HG03103 (cell line): Measurements from ENCODE around the gene HMGB2.
A peak's percentile ranks its signal among the peaks of the same experiment; 100 is the strongest.

Experiments
- ATAC-seq: cut with Tn5 transposase; IDR thresholded peaks from one replicate; pipeline ENCODE4 v1.9.1; 2021; ENCODE audit warnings: low read depth; ENCODE audit not compliant: unreplicated experiment

The HMGB2 gene

DNA sequence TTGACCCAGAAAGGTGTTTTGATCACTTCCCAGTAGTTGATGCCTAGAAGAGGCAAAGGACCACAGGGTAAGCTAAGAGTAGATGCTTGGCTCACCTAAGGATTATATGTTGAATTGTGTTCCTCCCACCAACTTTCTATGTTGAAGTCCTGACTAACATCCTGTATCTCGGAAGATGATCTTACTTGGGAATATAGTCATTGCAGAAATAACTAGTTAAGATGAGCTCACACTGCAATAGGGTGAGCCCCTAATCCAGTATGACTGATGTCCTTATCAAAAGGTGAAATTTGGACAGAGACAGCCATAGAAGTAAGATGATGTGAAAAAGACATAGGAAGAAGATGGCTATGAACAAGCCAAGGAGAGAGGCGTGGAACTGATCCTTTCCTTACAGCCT lies 3.3 kb upstream of the HMGB2 start:
- no peak for ATAC-seq

DNA sequence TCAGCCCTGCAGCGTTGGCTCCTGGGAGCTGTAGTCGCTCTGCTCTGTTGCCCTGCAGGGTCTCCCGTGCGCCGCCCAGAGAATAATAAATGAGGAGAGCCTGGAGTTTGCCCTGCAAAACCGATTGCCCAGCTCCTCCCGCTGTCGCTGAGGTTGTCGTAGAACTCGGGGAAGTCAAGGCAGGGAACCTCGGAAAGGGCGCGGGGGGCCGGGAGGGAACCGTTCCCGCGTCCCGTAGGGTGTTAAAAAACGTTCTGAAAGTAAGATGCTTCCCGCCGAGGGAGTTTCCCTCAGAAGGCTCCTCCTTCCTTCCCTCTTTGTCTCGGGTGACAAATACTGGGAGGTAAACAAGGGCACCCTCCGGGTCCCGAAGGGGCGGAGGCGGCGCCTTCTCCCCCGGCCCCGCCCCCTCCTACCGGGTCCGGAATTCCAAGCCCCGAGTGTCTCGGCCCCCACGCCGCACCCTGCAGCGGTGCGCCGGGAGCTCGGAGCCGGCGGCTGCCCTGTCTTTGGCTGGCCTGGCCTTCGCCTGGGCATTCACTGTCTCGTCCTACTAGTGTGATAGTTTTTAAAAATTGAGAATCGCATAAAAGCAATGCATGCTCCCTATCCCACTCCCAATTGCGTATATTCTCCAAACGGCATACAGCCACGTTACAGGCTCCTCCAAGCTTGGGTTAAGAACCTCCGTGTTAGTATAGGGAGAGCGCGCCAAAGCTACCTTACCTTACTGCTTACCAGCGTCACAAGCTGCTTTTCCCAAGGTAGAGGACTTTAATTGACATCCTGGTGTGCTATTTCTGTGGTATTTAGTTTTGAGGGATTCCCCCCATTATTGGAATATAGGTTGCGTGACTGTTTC lies 964 bp upstream of the HMGB2 start:
- ATAC-seq: peak; percentile 28

DNA sequence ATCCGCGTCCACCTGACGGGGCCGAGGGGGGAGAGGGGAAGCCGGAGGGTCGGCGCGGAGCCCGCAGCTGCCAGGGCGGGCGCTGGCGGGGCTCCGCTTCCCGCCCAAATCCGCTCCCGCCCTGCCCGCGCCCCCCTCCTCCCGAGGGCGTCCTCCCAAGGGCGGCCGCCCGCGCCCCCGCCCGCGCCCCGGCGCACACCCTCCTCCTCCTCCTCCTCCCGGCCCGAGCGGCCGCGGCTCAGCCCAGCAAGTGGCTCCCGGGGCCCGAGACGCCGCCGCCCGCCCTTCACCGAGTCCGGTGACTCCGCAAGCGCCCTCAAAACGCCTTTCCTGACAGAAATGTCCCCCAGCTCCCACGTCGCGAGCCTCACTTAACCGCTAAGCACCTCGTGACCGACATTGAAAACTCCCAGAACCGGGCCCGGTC lies 487 bp downstream of the HMGB2 start:
- ATAC-seq: peak; percentile 0

DNA sequence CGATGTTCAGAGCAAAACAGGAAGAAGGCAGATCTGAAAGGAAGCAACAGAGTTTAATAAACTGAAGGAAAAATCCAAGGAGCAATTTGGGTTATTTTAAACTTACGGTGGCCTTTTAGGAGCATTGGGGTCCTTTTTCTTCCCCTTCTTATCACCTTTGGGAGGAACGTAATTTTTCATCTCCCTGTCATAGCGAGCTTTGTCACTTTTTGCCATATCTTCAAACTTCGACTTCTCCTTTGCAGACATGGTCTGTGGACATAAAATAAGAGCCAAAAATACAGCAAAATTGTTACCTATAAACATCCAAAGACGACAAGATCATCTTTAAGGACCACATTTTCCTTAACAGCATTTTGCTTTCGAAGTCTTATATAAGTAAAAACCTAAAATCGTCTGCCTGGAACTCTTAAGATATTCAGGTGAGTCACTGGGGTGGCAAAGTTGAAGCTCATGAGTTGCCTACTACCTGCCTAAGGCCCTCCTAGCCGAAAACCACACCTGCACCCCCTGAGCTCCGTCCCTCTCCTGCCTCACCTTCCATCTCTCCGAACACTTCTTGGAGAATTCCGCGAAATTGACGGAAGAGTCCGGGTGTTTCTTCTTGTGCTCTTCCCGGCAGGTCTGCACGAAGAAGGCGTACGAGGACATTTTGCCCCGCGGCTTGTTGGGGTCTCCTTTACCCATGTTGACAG lies 1.0 kb downstream of the HMGB2 start:
- no peak for ATAC-seq

DNA sequence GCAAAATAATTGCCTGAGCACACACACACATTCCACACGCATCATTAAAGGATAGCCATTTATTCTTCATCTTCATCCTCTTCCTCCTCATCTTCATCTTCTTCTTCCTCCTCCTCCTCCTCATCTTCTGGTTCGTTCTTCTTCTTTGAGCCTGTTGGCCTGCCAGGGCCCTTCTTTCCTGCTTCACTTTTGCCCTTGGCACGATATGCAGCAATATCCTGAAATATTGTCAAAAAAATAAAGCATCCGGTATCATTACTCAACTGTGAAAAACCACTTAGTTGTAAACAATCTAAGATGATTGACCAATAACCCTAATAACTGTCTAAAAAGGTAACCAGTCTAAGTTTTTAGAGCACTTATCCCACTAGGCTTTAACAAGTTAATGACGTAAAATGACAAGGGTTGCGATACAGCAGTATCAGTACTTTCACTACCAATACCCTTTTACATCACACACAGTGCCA lies 2.1 kb downstream of the HMGB2 start:
- ATAC-seq: no peak

DNA sequence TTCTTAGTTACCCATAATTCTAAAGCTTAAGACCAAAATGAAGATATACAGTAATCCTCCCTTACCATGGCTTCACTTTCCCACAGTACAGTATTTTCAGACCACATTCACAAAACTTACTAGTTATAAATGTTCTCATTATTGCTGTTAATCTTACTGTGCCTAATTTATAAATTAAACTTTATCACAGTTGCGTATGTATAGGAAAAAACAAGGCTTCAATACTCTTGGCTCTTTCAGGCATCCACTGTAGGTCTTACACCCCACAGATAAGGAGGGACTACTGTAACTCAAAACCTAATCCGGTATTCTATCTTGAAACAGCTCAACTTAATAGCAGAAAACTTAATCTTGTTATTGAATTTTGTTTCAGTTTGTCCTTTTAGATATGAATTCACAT lies 3.6 kb downstream of the HMGB2 start:
- ATAC-seq: no peak

DNA sequence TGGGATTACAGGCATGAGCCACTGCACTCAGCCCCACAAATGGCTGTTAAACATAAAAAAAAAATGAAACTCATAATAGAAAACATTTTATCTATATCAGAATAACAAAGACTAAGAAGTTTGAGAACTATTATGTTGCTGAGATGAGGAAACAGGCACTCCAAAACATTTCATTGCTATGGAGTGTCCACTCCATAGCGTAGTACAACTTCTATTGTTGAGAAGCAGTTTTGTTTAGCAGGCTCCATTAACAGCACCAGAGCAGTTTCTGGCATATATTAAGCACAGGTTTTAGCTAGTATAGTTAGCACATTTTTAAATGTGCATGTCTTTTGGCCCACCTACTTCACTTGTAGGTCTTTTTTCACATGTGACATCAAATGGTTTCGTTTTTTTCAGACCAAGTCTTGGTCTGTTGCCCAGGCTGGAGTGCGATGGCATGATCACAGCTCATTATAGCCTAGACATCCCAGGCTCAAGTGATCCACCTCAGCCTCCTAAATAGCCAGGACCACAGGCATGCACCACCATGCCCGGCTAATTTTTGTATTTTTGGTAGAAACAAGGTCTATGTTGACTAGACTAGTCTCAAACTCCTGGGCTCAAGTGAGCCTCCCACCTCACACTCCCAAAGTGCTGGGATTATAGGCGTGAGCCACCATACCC lies 5.8 kb downstream of the HMGB2 start:
- ATAC-seq: no peak

DNA sequence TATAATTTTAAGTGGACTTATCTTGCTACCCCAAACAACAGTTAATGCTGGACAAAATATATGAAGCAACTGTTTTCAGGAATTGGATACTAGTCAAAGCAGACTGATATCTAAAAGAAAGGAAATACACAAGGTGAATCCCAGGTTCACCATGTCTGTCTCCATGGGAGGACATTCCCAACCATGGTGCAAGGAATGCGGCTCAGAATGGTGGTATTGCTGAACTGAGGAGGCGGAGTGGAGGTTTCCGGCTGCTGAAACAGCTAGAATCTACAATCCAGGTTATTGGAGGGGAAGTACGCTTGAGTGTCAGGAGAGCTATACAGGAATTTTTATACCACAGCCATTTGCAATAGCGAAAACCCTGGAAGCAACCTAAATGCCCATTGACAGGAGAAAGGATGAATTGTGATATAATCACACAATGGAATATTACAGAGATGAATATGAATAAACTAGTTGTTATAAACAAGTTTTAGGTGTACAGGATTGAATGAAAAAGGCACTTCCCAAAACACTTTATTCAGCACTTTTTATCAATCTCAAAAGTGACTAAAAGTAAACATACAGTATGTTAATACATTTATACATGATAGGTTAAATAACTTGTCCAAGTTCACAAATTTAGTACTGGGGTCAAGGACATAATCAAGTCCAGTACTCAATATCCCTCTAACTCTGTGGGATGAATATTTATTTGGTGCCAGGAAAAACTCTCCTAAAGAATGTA lies 9.0 kb downstream of the HMGB2 start:
- no peak for ATAC-seq

DNA sequence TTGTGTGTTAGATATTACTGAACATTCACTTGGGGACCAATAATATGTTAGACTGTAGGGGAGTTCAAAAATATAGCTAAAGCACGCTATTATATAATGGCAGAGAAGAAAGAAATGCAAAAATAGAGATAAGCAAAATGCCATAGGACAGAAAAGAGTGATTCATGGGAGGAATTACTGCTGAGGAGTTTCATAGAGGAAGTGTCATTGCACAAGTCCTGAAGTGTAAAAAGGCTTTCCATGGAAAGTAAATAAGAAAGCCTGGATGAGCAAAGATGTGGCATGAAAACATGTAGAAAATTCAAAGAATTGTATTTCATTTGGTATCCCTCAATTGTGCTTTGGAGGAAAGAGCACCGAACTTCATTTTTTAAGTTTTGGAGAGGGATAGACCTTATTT lies 14.5 kb downstream of the HMGB2 start:
- ATAC-seq: no peak

DNA sequence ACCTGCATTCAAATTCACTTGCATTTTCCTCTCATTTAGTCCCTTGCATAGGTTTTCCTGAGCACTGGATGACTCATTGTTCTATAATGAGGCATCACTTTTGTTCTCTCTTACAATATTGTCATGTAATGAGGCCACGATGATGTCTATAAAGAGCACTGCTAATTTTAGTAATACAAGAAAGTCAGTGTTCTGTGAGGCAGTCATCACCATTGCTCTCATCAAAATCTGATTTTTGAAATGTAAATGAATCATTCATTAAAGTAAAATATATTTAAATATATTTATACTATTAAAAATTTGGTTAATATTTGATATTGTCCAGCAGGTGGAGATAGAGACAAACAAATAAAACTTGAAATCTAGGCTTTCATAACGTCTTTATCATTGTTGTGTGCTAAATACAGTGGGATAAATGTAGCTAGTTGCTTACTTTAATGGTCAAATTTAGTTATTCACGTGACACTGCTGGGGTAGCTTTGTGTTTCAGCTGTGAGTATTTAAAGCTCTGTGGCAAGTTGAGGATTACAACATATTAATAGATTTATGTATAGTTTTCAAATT lies 15.4 kb downstream of the HMGB2 start:
- no peak for ATAC-seq

DNA sequence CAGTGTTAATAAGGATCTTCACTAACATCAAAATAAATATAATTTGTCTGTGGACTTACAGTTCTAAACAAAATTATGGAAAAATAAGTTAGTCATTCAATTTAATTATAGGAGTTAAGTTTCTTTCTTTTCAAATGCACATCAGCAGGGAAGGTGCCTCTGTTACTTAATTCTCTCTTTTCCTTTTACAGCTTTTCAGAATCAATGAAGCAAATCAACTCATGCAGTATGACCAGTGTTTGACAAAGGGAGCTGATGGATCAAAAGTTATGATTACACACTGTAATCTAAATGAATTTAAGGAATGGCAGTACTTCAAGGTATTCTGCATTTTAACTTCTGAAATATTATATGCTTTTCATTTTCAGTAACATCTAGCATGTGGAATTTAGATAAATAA lies 15.9 kb downstream of the HMGB2 start:
- no peak for ATAC-seq

DNA sequence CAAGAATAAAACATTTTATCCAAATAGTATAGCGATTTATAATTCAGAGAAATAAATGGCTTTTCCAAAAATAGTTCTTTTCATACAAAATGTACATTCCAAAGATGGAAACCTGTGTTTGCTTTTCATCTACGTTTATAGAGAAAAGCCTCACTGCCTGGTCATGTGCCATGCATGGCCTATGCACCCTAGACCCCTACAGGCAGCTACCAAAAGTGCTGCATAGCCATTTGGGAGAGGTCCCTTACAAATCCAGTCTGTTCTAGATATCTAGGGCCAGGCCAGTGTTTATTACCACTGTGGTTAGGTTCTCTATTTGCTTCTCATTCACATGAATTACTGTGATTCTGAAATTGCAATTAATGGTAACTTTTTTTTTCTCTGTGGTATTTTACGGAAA lies 17.2 kb downstream of the HMGB2 start:
- ATAC-seq: peak; percentile 52

DNA sequence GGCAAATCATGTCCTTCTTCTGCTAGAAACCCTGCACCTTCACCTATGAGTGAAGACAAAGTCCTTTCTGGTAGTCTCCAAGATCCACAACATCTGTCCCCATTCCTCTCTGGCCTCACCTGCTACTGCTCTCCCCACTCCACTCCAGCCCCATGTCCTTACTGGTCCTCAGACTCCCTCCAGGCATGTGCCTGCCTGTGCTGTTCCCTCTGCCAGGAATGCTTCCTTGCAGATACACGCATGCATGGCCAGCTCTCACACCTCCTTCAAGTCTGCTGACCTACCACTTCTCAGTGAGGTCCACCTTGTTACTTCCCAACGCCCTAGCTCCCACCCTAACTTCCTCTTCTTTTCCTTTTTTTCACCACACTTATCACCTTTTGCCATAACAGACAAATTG lies 18.1 kb downstream of the HMGB2 start:
- no peak for ATAC-seq

DNA sequence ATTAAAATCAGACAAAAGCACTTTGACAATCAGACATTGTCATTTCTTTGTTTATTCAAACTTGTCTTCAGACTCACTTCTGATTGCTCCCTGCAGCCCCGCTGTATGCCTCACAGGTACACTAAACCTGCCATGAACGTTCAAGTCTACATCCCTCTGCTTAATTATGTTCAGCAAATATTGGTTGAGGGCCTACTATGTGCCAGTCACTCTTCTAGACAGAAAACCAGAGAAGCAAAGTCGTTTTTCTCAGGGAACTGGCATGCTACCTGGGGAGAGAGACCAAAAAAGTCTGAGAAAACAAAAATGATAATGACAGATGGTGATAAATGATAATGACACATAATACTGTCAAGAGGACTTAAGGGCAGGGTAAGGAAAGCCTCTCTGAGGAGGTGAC lies 19.4 kb downstream of the HMGB2 start:
- ATAC-seq: no peak

DNA sequence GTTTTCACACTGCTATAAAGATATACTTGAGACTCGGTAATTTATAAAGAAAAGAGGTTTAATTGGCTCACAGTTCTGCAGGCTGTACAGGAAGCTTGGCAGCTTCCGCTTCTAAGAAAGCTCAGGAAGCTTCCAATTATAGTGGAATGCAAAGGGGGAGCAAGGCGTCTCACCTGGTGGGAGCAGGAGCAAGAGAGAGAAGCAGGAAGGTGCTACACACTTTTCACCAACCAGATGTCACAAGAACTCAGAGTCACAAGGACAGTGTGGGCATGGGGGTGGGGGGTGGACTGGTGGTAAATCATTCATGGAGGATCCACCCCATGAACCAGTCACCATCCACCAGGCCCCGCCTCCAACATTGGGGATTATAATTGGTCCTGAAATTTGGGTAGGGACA lies 22.8 kb downstream of the HMGB2 start:
- no peak for ATAC-seq

DNA sequence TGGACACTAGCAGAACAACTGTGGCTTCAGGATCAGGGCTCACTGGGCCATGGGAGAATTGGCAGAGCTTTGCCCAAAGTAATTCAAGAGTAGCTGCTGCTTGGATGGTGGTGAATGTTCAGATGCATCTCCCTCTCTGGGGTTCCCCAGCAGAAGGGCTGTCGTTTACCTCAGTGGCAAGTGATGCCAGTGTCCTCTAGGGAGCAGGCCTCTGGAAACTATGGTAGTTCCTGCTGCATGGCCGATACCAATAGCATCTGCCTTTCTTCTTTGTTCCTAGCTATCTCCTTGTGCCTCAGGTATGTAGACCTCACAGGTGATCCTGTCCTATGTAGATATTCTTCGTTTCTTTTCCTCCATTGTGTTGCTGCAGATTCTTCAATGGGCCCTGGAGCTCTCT lies 26.4 kb downstream of the HMGB2 start:
- no peak for ATAC-seq

DNA sequence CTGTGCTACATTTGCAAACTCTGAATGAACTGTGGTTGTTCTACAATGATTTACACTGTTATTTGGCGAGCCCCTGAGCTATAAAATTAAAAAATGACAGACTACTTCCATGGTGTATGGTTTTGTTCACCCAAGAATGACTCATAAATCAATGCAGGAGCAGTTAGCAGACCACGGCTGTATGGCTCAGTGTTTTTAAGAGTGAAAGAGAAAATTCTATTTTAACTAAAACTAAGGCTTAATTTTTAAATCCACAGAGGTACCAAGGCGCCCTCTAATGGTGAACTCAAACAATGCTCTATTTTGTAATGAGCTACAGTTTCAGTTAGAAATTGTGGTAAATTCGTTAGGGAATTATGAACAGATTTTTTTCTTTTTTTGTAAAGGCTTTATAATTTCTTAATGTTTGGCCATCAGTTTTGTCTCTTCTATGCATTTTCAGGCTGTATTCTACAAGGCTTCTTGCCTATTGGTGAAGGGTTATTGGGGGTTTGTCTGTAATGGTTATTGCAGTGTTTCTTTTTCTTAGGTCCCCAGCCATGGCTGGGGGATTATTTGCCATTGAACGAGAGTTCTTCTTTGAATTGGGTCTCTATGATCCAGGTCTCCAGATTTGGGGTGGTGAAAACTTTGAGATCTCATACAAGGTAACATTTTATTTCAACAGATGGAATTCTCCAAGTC lies 32.5 kb downstream of the HMGB2 start:
- ATAC-seq: no peak

DNA sequence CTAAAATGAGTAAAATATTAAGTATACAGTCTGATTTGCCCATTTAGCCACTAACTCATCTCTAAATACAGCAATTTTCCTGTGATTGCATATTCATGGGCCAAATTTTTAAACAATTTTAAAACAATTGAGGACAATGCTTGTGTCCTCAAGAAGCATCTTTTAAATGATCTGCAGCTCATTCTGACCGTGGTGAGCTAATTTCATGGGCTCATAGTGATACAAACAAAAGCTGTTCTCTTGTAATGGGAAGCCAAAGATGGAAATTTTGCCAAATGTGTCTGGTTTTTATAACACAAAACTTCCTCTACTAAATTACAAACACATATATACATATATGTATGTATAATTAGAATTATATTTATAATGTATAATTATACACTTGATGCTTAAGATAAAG lies 39.7 kb downstream of the HMGB2 start:
- ATAC-seq: no peak

DNA sequence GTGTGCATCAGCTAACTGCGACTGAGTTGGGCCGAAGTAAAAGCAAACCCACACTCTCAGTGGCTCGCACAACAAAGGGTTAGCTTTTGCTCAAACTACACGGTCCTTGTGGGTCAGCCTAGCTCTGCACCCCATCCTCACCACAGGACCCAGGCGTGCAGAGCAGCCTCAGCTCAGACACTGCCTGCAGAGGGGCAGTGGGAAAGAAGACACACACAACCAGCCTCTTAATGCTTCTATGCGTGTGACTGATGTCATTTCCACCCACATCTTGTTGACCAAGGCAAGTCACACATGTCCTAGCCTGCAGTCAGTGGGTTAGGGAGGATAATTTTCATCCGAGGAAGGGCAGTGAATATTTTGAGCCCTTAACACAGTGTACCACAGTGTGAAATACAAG lies 40.5 kb downstream of the HMGB2 start:
- ATAC-seq: no peak

DNA sequence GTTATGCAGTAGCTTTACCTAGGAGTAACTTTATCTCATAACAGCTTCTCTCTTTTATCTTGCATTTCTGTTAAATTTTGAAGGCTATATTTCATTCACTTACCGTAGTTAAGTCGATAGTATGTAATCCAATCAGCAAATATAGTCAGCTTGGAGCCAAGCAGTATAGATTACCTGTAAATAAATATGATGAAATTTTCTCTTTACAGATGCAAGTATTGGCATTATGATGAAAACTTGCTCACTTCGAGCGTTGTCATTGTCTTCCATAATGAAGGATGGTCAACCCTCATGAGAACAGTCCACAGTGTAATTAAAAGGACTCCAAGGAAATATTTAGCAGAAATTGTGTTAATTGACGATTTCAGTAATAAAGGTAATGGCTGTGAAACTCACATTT lies 42.3 kb downstream of the HMGB2 start:
- ATAC-seq: no peak
